ENCODE data around the gene NFATC4.
"Not testable (repeated sequence)": the region's sequence is repeated elsewhere in the genome, so short reads cannot be mapped to it uniquely, and the experiment has no call there.

The NFATC4 gene

DNA sequence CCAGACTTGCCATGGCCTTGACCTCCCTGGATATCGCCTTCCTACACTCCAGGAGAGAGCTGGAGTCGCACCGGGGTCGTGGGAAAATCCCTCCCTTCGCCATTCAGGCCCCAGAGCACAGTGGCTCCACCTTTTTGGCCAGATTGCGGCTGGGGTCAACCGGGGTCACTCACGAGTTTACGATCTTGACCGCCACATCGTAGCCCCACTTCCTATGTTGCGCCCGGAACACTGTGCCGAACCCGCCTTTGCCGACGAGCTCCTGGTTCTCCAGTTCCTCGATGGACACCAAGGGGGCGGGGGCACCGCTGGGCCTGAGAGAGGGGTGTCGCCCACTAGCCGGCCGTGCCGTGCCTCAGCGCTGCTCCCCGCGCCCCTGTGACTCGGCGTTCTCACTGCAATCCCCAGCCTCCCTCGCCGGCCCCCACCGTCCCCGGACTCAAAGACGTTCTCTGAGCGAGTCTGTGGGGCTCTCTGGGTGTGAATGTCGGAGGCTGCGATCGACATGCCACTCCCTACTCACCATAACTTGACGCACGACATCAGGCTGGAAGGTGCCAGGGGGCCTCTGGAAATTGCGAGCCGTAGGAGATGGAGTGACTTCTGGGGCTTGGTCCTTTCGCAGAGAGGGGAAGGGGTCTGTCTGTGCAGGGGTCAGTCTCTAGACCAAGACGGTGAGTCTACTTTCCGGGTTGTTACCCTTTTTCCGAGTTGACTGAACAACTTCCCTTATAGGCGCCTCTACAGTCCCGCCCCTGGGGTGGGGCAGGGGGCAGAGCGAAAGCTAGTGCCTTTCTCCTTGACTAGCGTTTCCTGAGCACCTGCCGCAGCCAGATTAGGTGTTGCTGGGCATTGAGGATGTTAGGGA lies 28.5 kb upstream of the NFATC4 start, which contains the start of gene RIPK3:
TSS of gene RIPK3 (minus strand) at position 708 of the 868 bp plus-strand sequence. CDS start at position 543, 165 bp downstream.
- DNase-seq, result no peak

GRCh38 chr14:24340606-24341005 lies 27.4 kb upstream of the NFATC4 start:
- no peak for DNase-seq

- DNase-seq, result no peak
Observed at GRCh38 chr14:24342889-24343288, 25.1 kb upstream of the NFATC4 start.

GRCh38 chr14:24343795-24344660 lies 24.0 kb upstream of the NFATC4 start:
- no peak for DNase-seq

- DNase-seq, result no peak
Observed at GRCh38 chr14:24347134-24347533, 20.9 kb upstream of the NFATC4 start.

- DNase-seq, result no peak
Observed at GRCh38 chr14:24348186-24348585, 19.8 kb upstream of the NFATC4 start.

- DNase-seq, result no peak
Observed at GRCh38 chr14:24349742-24350141, 18.2 kb upstream of the NFATC4 start.

DNA sequence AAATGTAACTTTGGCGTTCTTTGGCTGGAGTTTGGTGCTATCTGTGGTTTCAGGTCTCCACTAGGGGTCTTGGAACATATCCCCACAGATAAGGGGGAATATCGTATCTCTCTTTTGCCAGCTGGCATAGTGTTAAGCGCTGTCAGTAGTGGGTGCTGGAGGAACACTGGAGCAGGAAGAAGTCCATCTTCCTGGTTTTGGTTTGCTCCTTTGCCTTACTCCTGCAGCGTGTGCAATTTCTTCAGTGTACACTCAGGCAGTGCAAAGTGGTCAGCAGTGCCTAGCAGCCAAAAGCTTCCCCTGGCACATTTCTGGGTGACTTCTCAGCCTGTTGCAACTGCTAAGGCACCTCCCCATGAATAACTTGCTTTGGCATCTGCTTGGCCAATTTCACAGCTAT lies 16.5 kb upstream of the NFATC4 start:
- no peak for DNase-seq

DNA sequence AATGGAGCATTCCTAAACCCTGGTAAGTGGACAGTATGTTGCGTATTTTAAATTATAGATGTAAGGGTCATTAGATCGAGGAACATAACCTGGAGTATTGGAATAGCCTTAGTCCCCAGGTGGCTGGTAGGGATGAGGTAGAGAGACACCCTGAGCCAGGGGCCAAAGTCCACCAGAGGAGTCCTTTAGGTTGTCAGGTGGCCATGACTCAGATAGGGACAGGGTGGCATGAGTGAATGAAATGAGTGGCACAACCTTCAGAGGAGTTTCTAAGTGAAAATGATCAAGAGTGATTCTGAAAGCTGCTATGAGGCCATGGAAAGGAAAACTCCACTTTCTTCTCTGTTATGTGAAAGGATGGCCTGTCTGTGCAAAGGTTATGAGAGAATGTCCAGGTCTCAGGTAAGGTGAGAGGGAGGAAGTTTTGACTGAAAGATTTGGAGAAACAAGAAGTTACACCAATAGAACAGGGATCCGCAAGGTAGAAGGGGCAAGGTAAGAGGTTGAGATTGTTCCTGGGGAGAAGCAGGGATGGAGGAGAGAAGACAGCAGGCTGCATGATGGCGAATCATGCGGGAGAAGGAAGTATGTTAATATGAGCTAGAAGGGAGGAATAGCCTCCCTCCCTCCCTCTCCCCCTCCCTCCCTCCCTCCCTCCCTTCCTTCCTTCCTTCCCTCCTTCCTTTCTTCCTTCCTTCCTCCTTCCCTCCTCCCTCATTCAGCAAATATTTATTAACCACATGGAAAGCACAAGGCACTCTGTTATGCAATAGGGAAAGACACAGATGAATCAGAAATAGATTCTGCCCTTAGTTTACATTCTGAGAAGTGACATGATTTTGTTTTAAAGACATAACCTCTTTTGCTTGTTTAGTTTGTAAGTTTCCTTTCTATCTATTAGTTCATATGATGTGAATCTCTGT lies 14.2 kb upstream of the NFATC4 start:
- DNase-seq, result no peak

GRCh38 chr14:24354482-24354825 lies 13.5 kb upstream of the NFATC4 start:
- not testable (repeated sequence) for DNase-seq

DNA sequence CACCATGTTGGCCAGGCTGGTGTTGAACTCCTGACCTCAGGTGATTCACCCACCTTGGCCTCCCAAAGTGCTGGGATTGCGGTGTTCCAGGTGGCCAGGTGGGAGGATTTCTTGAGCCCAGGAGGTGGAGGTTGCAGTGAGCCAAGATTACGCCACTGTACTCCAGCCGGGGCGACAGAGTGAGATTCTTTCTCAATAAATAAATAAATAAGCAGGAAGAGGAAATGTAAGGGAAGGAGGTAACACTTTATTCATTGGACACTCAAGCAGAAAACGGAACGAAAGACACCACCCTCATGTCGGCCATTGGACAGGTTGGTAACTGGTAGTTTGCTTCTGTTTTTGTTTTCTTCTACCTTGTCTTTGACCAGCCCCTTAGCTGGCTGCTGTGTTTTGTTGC lies 13.0 kb upstream of the NFATC4 start:
- DNase-seq, result no peak

DNA sequence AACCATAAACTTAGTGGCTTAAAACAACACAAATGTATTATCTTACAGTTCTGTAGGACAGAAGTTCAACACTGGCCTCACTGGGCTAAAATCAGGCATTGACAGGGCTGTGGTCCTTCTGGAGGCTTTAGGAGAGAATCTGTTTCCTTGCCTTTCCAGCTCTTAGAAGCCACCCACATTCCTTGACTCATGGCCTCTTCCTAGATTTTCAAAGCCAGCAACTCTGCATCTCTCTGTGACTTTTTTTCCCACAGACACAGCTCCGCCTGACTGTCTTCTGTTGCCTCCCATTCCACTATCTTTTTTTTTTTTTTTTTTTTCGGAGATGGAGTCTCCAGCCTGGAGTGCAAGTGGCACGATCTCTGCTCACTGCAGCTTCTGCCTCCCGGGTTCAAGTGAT lies 11.8 kb upstream of the NFATC4 start:
- no peak for DNase-seq

DNA sequence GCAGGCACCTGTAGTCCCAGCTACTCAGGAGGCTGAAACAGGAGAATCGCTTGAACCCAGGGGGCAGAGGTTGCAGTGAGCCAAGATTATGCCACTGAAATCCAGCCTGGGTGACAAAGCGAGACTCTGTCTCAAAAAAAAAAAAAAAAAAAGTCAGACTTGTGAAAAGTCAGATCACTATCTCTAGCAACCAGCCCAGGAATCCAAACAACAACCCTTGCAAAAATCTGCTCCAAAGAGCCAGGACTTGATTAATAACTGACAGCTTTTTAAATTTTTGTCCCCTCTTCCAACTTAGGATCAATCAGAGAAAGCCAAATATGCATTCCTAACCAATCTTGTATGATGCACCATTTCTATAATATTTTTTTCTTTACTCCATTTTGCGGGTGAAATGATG lies 7.7 kb upstream of the NFATC4 start:
- DNase-seq, result no peak

DNA sequence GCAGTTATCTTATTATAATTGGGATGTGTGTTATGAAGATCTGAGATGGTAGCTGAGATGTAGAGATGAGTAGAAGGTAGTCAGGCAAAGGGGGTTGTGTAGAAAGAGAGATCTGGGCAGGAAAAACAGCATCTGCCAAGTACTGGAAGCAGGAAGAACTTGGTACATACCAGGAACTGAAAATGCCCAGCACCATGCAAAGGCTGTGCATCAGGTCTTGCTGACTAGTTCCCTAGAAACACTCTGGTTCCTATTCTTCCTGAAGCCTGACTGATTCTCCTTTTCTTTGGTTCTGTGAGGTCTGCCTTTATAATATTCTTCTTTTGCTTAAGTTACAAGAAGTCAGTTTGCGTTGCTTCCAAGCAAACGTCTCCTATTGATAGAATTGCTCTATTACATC lies 6.7 kb upstream of the NFATC4 start:
- DNase-seq, result no peak

- DNase-seq, result no peak
Observed at GRCh38 chr14:24362241-24362960, 5.6 kb upstream of the NFATC4 start.

DNA sequence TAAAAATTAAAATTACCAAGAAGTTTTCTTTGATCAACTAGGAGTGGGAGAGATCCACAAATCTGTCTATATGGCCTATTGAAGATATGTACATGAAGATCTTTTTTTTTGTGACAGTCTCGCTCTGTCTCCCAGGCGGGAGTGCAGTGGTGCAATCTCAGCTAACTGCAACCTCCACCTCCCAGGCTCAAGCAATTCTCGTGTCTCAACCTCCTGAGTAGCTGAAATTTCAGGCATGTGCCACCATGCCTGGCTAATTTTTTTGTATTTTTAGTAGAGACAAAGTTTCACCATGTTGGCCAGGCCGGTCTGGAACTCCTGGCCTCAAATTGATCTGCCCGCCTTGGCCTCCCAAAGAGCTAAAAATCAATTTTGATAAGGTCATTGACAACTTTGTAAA lies 4.6 kb upstream of the NFATC4 start:
- DNase-seq, result no peak

GRCh38 chr14:24364841-24365240 lies 3.1 kb upstream of the NFATC4 start:
- DNase-seq, result no peak

DNA sequence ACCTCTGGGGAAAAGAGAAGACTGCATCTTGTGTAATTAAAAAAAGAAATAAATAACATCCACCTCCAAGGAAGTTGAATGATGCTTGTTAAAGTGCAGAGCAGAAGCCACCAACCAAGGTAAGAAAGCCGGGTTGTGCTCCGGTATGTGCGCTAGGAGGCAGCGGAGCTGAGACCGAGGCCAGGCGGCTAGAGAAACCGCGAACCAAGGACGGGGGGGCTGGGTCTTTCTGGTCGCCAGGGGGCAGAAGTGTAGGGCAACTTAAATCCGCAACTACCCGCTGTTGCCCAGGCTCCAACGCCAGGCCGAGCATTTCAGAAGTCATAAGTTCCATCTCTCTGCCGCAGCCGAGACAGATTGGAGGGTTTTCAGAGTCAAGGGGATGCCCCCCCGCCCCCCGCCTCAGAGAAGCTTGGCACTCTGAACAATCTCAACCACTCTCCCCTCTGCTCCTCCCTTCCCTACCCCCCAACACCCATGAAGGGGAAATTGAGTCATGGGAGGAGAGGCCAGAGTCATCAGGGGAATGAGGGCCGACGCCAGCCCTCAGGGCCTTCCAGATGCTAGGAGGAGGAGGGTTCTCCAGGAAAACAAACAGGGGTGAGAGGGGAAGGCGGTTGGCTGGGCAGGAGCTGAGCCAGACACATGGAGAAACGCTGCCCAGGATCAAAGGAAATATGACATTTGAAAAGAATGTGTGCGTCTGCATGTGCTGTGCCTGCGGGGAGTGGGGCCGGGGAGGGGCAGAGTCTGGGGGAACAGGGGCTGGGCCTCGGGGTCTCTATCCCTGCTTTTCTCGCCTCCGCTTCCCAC lies 2.2 kb upstream of the NFATC4 start:
- DNase-seq, result peak; percentile 83

DNA sequence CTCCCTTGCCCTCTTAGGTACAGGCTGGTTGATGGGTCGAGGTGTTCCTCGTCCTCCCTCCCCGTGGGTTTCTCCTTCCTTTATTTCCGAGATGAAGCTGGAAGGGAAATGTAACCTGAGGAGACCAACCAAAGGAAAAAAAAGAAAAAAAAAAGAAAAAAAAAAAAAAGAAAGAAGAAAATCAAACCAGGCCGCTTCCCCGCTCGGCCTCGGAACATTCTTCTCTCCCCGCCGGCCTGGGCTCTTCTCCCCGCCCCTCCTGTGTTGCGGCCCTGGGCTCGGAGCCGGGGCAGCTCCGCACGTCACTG lies 1.6 kb upstream of the NFATC4 start:
- DNase-seq, result no peak

DNA sequence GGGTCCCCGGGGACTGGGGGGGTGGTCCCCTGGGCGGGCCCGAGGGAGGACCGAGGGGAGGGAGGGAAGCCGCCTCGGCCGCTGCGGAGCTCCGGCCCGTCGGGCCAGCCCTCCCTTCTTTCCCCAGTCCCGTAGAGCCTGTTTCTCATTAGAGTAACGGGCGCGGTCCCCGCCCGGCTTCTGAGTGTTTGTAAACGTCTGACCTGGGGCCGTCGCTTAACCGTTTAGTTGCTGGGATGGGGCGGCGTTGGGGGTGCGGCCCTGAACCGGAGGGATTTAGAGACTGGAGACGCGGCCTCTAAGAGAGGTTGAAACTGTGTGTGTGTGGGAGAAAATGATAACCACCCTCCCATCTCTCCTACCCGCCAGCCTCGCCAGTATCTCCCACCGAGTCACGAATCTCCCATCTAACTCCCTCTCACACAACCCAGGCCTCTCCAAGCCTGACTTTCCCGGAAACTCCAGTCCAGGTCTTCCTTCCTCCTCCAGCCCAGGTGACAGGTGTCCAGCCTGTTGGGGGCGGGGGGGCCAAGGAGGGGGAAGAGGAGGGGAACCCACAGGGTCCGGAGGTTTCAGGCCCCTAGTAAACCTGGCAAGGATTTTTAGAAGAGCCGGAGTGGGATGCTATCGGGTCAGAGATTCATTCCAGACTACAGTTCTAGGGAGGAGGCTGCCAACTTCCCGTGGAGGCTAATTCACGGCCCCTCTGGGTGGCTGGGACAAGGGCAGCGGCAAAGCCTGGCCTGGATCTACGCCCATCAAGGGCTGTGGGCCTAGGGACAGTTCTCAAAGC lies 1.1 kb upstream of the NFATC4 start:
- DNase-seq, result peak; percentile 99

- DNase-seq, result no peak
Observed at GRCh38 chr14:24368212-24368561, 203 bp downstream of the NFATC4 start.

All from NCI-H1105 (cell line).